NCI-H345 (cell line): ENCODE measurements around the gene SIAH3.
A peak's percentile ranks its signal among the peaks of the same experiment; 100 is the strongest.
"Not testable (repeated sequence)": the region's sequence is repeated elsewhere in the genome, so short reads cannot be mapped to it uniquely, and the experiment has no call there.

Experiments
- DNase-seq: peaks from one replicate; lab custom pipeline; 2025; lab: John Stamatoyannopoulos, UW

SIAH3 gene

GRCh38 chr13:45851171-45851921 lies at the start of gene SIAH3:
SIAH3 (minus strand) TSS chr13:45851753; CDS start chr13:45851629, 124 bp downstream.
- no peak for DNase-seq

- peak; percentile 70 for DNase-seq
Measured at GRCh38 chr13:45899406-45899805, 47.9 kb upstream of the SIAH3 start.

- no peak for DNase-seq
Measured at GRCh38 chr13:45897562-45897961, 46.0 kb upstream of the SIAH3 start.

- DNase-seq, result no peak
Measured at GRCh38 chr13:45896285-45896684, 44.7 kb upstream of the SIAH3 start.

GRCh38 chr13:45895881-45896280 lies 44.3 kb upstream of the SIAH3 start:
- DNase-seq, result no peak

- no peak for DNase-seq
Measured at GRCh38 chr13:45892513-45892912, 41.0 kb upstream of the SIAH3 start.

- no peak for DNase-seq
Measured at GRCh38 chr13:45889590-45890243, 38.2 kb upstream of the SIAH3 start.

- DNase-seq, result no peak
Measured at GRCh38 chr13:45886466-45886865, 34.9 kb upstream of the SIAH3 start.

GRCh38 chr13:45885194-45885593 lies 33.6 kb upstream of the SIAH3 start:
- DNase-seq, result no peak

GRCh38 chr13:45882626-45883025 lies 31.1 kb upstream of the SIAH3 start:
- DNase-seq, result no peak

GRCh38 chr13:45881353-45881752 lies 29.8 kb upstream of the SIAH3 start:
- DNase-seq, result no peak

GRCh38 chr13:45880242-45880641 lies 28.7 kb upstream of the SIAH3 start:
- no peak for DNase-seq

GRCh38 chr13:45879666-45880065 lies 28.1 kb upstream of the SIAH3 start:
- no peak for DNase-seq

GRCh38 chr13:45878966-45879365 lies 27.4 kb upstream of the SIAH3 start:
- no peak for DNase-seq

- no peak for DNase-seq
Measured at GRCh38 chr13:45876781-45877180, 25.2 kb upstream of the SIAH3 start.

GRCh38 chr13:45875951-45876350 lies 24.4 kb upstream of the SIAH3 start:
- no peak for DNase-seq

GRCh38 chr13:45873491-45874325 lies 22.2 kb upstream of the SIAH3 start:
- no peak for DNase-seq

GRCh38 chr13:45872566-45872965 lies 21.0 kb upstream of the SIAH3 start:
- no peak for DNase-seq

- DNase-seq, result not testable (repeated sequence)
Measured at GRCh38 chr13:45871201-45871600, 19.6 kb upstream of the SIAH3 start.

GRCh38 chr13:45870232-45870631 lies 18.7 kb upstream of the SIAH3 start:
- no peak for DNase-seq

GRCh38 chr13:45865414-45865813 lies 13.9 kb upstream of the SIAH3 start:
- no peak for DNase-seq

GRCh38 chr13:45863709-45864590 lies 12.4 kb upstream of the SIAH3 start:
- DNase-seq, result peak; percentile 35
